Measurements from ENCODE around the gene PDCD1LG2. TPM values are rescaled to one million over a fixed set of nuclear protein-coding genes. Genes with fewer than 3 reads are reported as not detected.

PDCD1LG2 gene
- polyA plus RNA-seq, 1 experiment: 31.5 TPM

GRCh38 chr9:5586391-5586802 lies 76.1 kb downstream of the PDCD1LG2 start:
- peak; percentile 37 for DNase-seq (ENCODE audit: low read depth, low spot score)
- CTCF ChIA-PET: interaction anchor here (3.0 to 5.7 kb wide), 3 partner anchors 14 to 399 kb away, joined by 30 to 90 read pairs (median 66); partner anchors contain the start of genes CD274 and INSL6
- peak overlapping the region; percentile 93 for H3K27ac ChIP-seq (ENCODE audit: low read depth, low read length)
- TF ChIP-seq CTCF (IDR thresholded peaks at IDR 0.05; ENCODE audit: low read depth, low read length): no peak
- H3K4me3 ChIP-seq (ENCODE audit: low read depth, low read length): no peak overlapping the region
- H3K27me3 ChIP-seq (ENCODE audit: control insufficient read depth, insufficient read depth, low read length): no peaks in the 10 kb centered on the region
- POLR2A ChIA-PET: interaction anchor here (0.7 to 3.1 kb wide), 5 partner anchors 33 to 136 kb away, joined by 3 to 21 read pairs (median 5); partner anchors contain the start of genes CD274, PDCD1LG2 and RIC1
- H3K9me3 ChIP-seq (ENCODE audit: control insufficient read depth, insufficient read depth, low read length): no peaks in the 10 kb centered on the region

- Histone ChIP-seq H3K27me3 (ENCODE audit: control insufficient read depth, insufficient read depth, low read length) (no peaks in the 10 kb centered on the region), H3K9me3 (ENCODE audit: control insufficient read depth, insufficient read depth, low read length) (no peaks in the 10 kb centered on the region), H3K4me3 (ENCODE audit: low read depth, low read length) (no peak overlapping the region), H3K27ac (ENCODE audit: low read depth, low read length) (peak overlapping the region; percentile 93)
- CTCF ChIA-PET: interaction anchor here (1.4 to 5.7 kb wide), 5 partner anchors 13 to 824 kb away, joined by 5 to 90 read pairs (median 30); partner anchors contain the start of genes CD274 and INSL6
- TF ChIP-seq CTCF (IDR thresholded peaks at IDR 0.05; ENCODE audit: low read depth, low read length): no peak
- POLR2A ChIA-PET: interaction anchor here (0.7 to 3.1 kb wide), 4 partner anchors 34 to 76 kb away, joined by 3 to 21 read pairs (median 8); partner anchors contain the start of genes PDCD1LG2 and RIC1
- peak; percentile 52 for DNase-seq (ENCODE audit: low read depth, low spot score)
Observed at GRCh38 chr9:5587024-5587423, 76.7 kb downstream of the PDCD1LG2 start.

- ChIA-PET CTCF (interaction anchor here (1.2 to 1.6 kb wide), 2 partner anchors 8 to 142 kb away, joined by 4 to 7 read pairs; partner anchors contain the start of gene CD274), POLR2A (no interaction called here)
- no peak overlapping the region for H3K4me3 ChIP-seq (ENCODE audit: low read depth, low read length)
- no peaks in the 10 kb centered on the region for H3K9me3 ChIP-seq (ENCODE audit: control insufficient read depth, insufficient read depth, low read length)
- DNase-seq (ENCODE audit: low read depth, low spot score): no peak
- no peak overlapping the region for H3K27ac ChIP-seq (ENCODE audit: low read depth, low read length)
- TF ChIP-seq CTCF (IDR thresholded peaks at IDR 0.05; ENCODE audit: low read depth, low read length): no peak
- H3K27me3 ChIP-seq (ENCODE audit: control insufficient read depth, insufficient read depth, low read length): no peaks in the 10 kb centered on the region
Observed at GRCh38 chr9:5592231-5592630, 81.9 kb downstream of the PDCD1LG2 start.

GRCh38 chr9:5592904-5593303 lies 82.6 kb downstream of the PDCD1LG2 start:
- ChIA-PET CTCF (interaction anchor here (1.2 to 1.6 kb wide), 3 partner anchors 8 to 143 kb away, joined by 4 to 7 read pairs (median 4); partner anchors contain the start of gene CD274), POLR2A (no interaction called here)
- no peaks in the 10 kb centered on the region for H3K9me3 ChIP-seq (ENCODE audit: control insufficient read depth, insufficient read depth, low read length)
- DNase-seq (ENCODE audit: low read depth, low spot score): no peak
- no peak for TF ChIP-seq CTCF (IDR thresholded peaks at IDR 0.05; ENCODE audit: low read depth, low read length)
- H3K27me3 ChIP-seq (ENCODE audit: control insufficient read depth, insufficient read depth, low read length): no peaks in the 10 kb centered on the region
- no peak overlapping the region for H3K27ac ChIP-seq (ENCODE audit: low read depth, low read length)
- H3K4me3 ChIP-seq (ENCODE audit: low read depth, low read length): no peak overlapping the region

GRCh38 chr9:5593904-5594303 lies 83.6 kb downstream of the PDCD1LG2 start:
- POLR2A ChIA-PET: no interaction called here
- CTCF ChIA-PET: interaction anchor here (0.6 to 1.4 kb wide), 3 partner anchors 10 to 408 kb away, joined by 3 to 4 read pairs (median 3); partner anchors contain the start of gene CD274
- no peak for TF ChIP-seq CTCF (IDR thresholded peaks at IDR 0.05; ENCODE audit: low read depth, low read length)

More at GRCh38 chr9:5593904-5594303, 83.6 kb downstream of the PDCD1LG2 start:
- no peak for DNase-seq (ENCODE audit: low read depth, low spot score)
- no peak overlapping the region for H3K4me3 ChIP-seq (ENCODE audit: low read depth, low read length)
- H3K9me3 ChIP-seq (ENCODE audit: control insufficient read depth, insufficient read depth, low read length): no peaks in the 10 kb centered on the region
- H3K27me3 ChIP-seq (ENCODE audit: control insufficient read depth, insufficient read depth, low read length): no peaks in the 10 kb centered on the region
- H3K27ac ChIP-seq (ENCODE audit: low read depth, low read length): no peak overlapping the region
